Thyroid gland (tissue), 4 donors: ENCODE measurements around the gene TCF12. TPM values are rescaled to one million over a fixed set of nuclear protein-coding genes. Genes with fewer than 3 reads are reported as not detected.

ENCODE experiments used
- DNase-seq, 2 donors: peaks; one replicate each; pipeline ENCODE4 v3.0.0-alpha.2; 2019
- H3K27ac ChIP-seq, 3 donors: fragments of 200-600 bp; sonication (generic); 1 replicate in 2 of 3; 2 replicates in 1 of 3; pipeline ENCODE4 v1.5.1; 2016 to 2019; ENCODE audit warnings: mild to moderate bottlenecking in 1 of 3, moderate library complexity in 1 of 3
- H3K27me3 ChIP-seq: fragments of 200-600 bp; sonication (generic); one replicate; pipeline ENCODE4 v1.5.1; 2019
- H3K36me3 ChIP-seq, 2 donors: fragments of 200-600 bp; sonication (generic); one replicate each; pipeline ENCODE4 v1.5.1; 2016 to 2019
- H3K4me1 ChIP-seq, 2 donors: fragments of 200-600 bp; sonication (generic); one replicate each; pipeline ENCODE4 v1.5.1; 2017 to 2019
- H3K4me3 ChIP-seq, 3 donors: fragments of 200-600 bp; sonication (generic); replicated peaks in 1 of 3; 1 replicate in 2 of 3; 2 replicates in 1 of 3; pipeline ENCODE4 v1.5.1; 2016; ENCODE audit warnings: mild to moderate bottlenecking in 1 of 3
- H3K9me3 ChIP-seq: fragments of 200-600 bp; sonication (generic); one replicate; pipeline ENCODE4 v1.5.1; 2017
- POLR2A ChIP-seq, 2 donors: fragments of 450-650 bp; IDR thresholded peaks; one replicate each; pipeline ENCODE4 v1.6.1; 2017; ENCODE audit warnings: antibody characterized with exemption in 2 of 2, mild to moderate bottlenecking in 2 of 2, moderate library complexity in 1 of 2
- WGBS, 2 donors: methylation state at CpG; one replicate each; pipeline ENCODE4 v1.1.5; 2017; 5-methylcytosine and 5-hydroxymethylcytosine counted together
- intact Hi-C: fragments of 100-400 bp; cut with DNase I; formaldehyde crosslinking; loops from one replicate; pipeline ENCODE4 v1.15.1; 2023
- total RNA-seq, 4 donors: library from RNA; depleted of rRNA; stranded (reverse); fragments of >200 nt; gene quantifications; one replicate each; pipeline ENCODE4 v1.2.3, GENCODE V29; 2016
- TF ChIP-seq, protein P1 (sequence below), 6 experiments: fragments of 200-600 bp in 3 of 6; fragments of 450-650 bp in 3 of 6; sonication (generic) in 3 of 6; IDR thresholded peaks; one replicate each; pipeline ENCODE4 v1.5.1; 2016 to 2019; ENCODE audit warnings: antibody characterized with exemption in 6 of 6, mild to moderate bottlenecking in 2 of 6, inconsistent platforms in 1 of 6, moderate library complexity in 1 of 6

The TCF12 gene
- total RNA-seq, 4 donors from 2014 or later, result 54.8 to 156 (median 108) TPM

DNA sequence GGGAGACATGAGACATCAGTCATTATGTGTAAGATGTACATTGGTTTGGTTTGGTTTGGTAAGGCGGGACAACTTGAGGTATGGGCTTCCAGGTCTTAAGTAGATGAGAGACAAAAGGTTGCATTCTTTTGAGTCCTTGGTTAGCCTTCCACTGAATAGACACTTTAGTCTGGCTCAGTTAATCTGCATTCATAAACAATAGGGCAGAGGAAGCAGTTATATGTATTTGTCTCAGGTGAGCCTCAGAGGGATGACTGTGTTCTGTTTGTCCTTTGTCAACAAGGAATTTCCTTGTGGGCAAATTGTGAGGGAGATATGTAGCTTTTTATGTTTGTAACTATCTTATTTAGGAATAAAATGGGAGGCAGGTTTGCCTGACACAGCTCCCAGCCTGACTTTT is 50.4 kb downstream of the TCF12 start:
- no peak for DNase-seq
- TF ChIP-seq, protein P1, sequence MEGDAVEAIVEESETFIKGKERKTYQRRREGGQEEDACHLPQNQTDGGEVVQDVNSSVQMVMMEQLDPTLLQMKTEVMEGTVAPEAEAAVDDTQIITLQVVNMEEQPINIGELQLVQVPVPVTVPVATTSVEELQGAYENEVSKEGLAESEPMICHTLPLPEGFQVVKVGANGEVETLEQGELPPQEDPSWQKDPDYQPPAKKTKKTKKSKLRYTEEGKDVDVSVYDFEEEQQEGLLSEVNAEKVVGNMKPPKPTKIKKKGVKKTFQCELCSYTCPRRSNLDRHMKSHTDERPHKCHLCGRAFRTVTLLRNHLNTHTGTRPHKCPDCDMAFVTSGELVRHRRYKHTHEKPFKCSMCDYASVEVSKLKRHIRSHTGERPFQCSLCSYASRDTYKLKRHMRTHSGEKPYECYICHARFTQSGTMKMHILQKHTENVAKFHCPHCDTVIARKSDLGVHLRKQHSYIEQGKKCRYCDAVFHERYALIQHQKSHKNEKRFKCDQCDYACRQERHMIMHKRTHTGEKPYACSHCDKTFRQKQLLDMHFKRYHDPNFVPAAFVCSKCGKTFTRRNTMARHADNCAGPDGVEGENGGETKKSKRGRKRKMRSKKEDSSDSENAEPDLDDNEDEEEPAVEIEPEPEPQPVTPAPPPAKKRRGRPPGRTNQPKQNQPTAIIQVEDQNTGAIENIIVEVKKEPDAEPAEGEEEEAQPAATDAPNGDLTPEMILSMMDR (IDR thresholded peaks at IDR 0.05), result no peak
- TF ChIP-seq POLR2A (IDR thresholded peaks at IDR 0.05), result no peak
- Histone ChIP-seq H3K36me3 (no peaks in the 10 kb centered on the region), H3K27ac (no peak overlapping the region), H3K4me1 (peaks cover 19 to 24% of the 10 kb centered on the region in 2 donors), H3K9me3 (no peaks in the 10 kb centered on the region), H3K4me3 (no peak overlapping the region), H3K27me3 (no peaks in the 10 kb centered on the region)
- 100% methylated on average over 1 of the region's 1 CpG for WGBS, 2 donors
- intact Hi-C loops, result no loop called here

DNA sequence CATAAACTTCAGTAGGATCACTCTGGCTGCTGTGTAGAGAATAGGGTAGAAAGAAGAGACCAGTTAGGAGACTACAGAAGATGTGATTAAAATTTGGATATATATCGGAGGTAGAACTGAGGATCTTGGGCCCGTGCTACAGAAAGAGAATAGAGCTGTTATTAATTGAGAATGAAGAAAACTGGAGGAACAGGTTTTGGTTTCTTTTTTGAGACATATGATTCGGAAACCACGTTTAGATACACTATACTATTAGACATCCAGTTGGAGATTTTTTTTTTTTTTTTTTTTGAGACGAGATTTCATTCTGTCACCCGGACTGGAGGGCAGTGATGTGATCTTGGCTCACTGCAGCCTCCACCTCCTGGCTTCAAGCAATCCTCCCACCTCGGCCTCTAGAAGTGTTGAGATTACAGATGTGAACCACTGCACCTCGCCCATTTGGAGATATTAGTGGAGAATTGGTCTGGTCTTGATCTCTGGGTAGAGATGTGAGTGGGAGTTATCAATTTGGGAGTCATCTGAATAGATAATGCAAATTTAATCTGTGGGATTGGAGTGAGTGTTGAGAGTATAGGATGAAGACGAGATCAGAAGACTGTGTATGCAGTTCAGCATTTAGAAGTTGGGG is 50.9 kb downstream of the TCF12 start:
- no peak overlapping the region for H3K4me3 ChIP-seq
- no peak overlapping the region for H3K27ac ChIP-seq
- intact Hi-C loops, result no loop called here
- 64 to 68% methylated on average over 9 of the region's 9 CpGs for WGBS, 2 donors
- H3K36me3 ChIP-seq, result no peaks in the 10 kb centered on the region
- TF ChIP-seq, protein P1 (IDR thresholded peaks at IDR 0.05), result no peak
- no peak for TF ChIP-seq POLR2A (IDR thresholded peaks at IDR 0.05)
- peaks cover 13 to 18% of the 10 kb centered on the region in 2 donors for H3K4me1 ChIP-seq
- DNase-seq, result no peak
- no peaks in the 10 kb centered on the region for H3K27me3 ChIP-seq
- no peaks in the 10 kb centered on the region for H3K9me3 ChIP-seq

DNA sequence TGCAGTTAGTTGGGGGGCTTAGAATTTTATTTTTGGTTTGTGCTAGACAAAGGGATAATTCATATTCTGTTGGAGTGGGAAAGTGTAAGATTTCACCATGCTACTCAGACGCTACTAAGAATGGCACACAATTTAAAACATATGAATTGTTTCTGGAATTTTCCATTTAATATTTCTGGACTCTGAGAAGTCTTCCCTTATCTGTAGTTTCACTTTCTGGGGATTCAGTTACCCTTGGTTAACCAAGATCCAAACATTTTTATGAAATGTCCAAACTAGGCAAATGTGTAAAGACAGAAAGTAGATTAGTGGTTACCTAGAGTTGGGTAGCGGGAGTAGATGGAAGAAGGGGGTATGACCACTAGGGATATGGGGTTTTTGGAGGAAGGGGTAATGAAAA is 53.1 kb downstream of the TCF12 start:
- Histone ChIP-seq H3K4me1 (peaks cover 9 to 11% of the 10 kb centered on the region in 2 donors), H3K9me3 (no peaks in the 10 kb centered on the region), H3K27me3 (no peaks in the 10 kb centered on the region), H3K4me3 (no peak overlapping the region), H3K36me3 (no peaks in the 10 kb centered on the region), H3K27ac (no peak overlapping the region)
- WGBS, 2 donors, result 83 to 94% methylated on average over 2 of the region's 2 CpGs
- TF ChIP-seq, protein P1 (IDR thresholded peaks at IDR 0.05), result no peak
- TF ChIP-seq POLR2A (IDR thresholded peaks at IDR 0.05), result no peak
- DNase-seq, result no peak
- intact Hi-C loops, result no loop called here

DNA sequence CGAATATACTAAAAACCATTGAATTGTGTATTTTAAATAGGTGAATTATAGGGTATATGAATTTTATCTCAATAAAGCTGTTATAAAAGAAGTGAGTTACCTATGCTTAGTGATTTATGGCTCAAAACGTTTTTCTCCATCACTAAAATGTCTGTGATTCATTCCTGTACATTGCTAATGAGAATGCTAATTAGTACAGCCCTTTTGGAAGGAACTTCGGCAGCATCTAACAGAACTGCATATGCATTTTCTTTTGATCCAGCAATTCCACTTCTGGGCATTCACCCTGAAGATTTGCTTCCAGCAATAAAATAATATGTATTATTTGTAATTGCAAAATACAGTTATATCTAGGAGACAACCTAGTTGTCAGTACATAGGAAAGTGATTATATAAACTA is 53.6 kb downstream of the TCF12 start:
- no peak for DNase-seq
- 59 to 60% methylated on average over 3 of the region's 3 CpGs for WGBS, 2 donors
- H3K4me3 ChIP-seq, result no peak overlapping the region
- TF ChIP-seq POLR2A (IDR thresholded peaks at IDR 0.05), result no peak
- TF ChIP-seq, protein P1 (IDR thresholded peaks at IDR 0.05), result no peak
- no peaks in the 10 kb centered on the region for H3K36me3 ChIP-seq
- no peak overlapping the region for H3K27ac ChIP-seq
- H3K4me1 ChIP-seq, result peaks cover 9 to 11% of the 10 kb centered on the region in 2 donors
- no peaks in the 10 kb centered on the region for H3K9me3 ChIP-seq
- intact Hi-C loops, result no loop called here
- H3K27me3 ChIP-seq, result no peaks in the 10 kb centered on the region

DNA sequence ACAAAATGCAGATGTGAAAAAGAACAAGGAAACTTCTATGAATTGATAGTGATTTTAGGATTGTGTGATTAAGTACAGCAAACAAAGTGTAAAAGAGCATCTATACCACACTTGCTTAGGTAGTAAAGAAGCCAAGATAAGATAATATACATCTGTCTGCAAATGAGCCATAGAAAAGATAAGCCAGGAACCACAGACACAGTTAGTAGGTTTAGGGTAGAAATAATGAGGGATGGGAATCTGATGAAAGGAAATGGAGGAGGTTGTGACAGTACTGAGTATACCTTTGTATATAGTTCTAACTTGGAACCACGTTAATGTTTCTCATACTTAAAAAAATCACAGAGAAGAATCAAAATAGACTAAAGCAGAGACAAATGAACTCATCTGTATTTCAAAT is 54.0 kb downstream of the TCF12 start:
- TF ChIP-seq, protein P1 (IDR thresholded peaks at IDR 0.05), result no peak
- TF ChIP-seq POLR2A (IDR thresholded peaks at IDR 0.05), result no peak
- H3K27me3 ChIP-seq, result no peaks in the 10 kb centered on the region
- intact Hi-C loops, result no loop called here
- H3K36me3 ChIP-seq, result no peaks in the 10 kb centered on the region
- no peak overlapping the region for H3K4me3 ChIP-seq
- DNase-seq, result no peak
- H3K27ac ChIP-seq, result no peak overlapping the region
- H3K9me3 ChIP-seq, result no peaks in the 10 kb centered on the region
- 82 to 86% methylated on average over 1 of the region's 1 CpG for WGBS, 2 donors
- peaks cover 9 to 11% of the 10 kb centered on the region in 2 donors for H3K4me1 ChIP-seq
